Gastrocnemius medialis (tissue), 4 donors: ENCODE measurements around the gene HDHD3. TPM values are rescaled to one million over a fixed set of nuclear protein-coding genes. Genes with fewer than 3 reads are reported as not detected.
A peak's percentile ranks its signal among the peaks of the same experiment; 100 is the strongest.
"Not testable (repeated sequence)": the region's sequence is repeated elsewhere in the genome, so short reads cannot be mapped to it uniquely, and the experiment has no call there.

ENCODE experiments used
- ATAC-seq, 2 donors: fragments of 150-250 bp; one replicate each; pipeline ENCODE4 v1.9.1; 2016
- DNase-seq, 2 donors: peaks; one replicate each; pipeline ENCODE4 v3.0.0-alpha.2; 2019
- H3K27ac ChIP-seq, 4 donors: fragments of 200-600 bp; sonication (generic); 1 replicate in 1 of 4; 2 replicates in 3 of 4; pipeline ENCODE4 v1.5.1; 2016 to 2018; ENCODE audit warnings: mild to moderate bottlenecking in 2 of 4, moderate library complexity in 1 of 4
- H3K27me3 ChIP-seq, 3 donors: fragments of 200-600 bp; sonication (generic) in 2 of 3; 1 replicate in 1 of 3; 2 replicates in 2 of 3; pipeline versions ENCODE4 v1.5.1 to v1.6.0; 2016 to 2019; ENCODE audit warnings: mild to moderate bottlenecking in 1 of 3, moderate library complexity in 1 of 3
- H3K36me3 ChIP-seq, 2 donors: fragments of 200-600 bp; sonication (generic) in 1 of 2; one replicate each; pipeline ENCODE4 v1.5.1; 2017 to 2018
- H3K4me1 ChIP-seq, 2 donors: fragments of 200-600 bp; sonication (generic) in 1 of 2; one replicate each; pipeline ENCODE4 v1.5.1; 2016 to 2017; ENCODE audit warnings: mild to moderate bottlenecking in 2 of 2
- H3K4me3 ChIP-seq, 4 donors: fragments of 200-600 bp; sonication (generic) in 3 of 4; 1 replicate in 1 of 4; 2 replicates in 3 of 4; pipeline ENCODE4 v1.5.1; 2016 to 2019; ENCODE audit warnings: mild to moderate bottlenecking in 2 of 4
- H3K9me3 ChIP-seq, 3 donors: fragments of 200-600 bp; sonication (generic) in 2 of 3; 1 replicate in 1 of 3; 2 replicates in 2 of 3; pipeline ENCODE4 v1.5.1; 2016 to 2019
- CTCF ChIP-seq, 5 experiments: fragments of 450-650 bp in 3 of 5; fragments of 200-600 bp in 2 of 5; sonication (generic) in 2 of 5; IDR thresholded peaks in 4 of 5; conservative IDR thresholded peaks in 1 of 5; 1 replicate in 4 of 5; 2 replicates in 1 of 5; pipeline ENCODE4 v1.5.1; 2016 to 2019; ENCODE audit warnings: antibody characterized with exemption in 5 of 5, mild to moderate bottlenecking in 3 of 5, moderate library complexity in 3 of 5
- POLR2A ChIP-seq, 2 donors: fragments of 450-650 bp; IDR thresholded peaks; one replicate each; pipeline ENCODE4 v1.6.1; 2017; ENCODE audit warnings: antibody characterized with exemption in 2 of 2, mild to moderate bottlenecking in 2 of 2, moderate library complexity in 2 of 2
- in situ Hi-C, 4 donors: fragments of 200-750 bp; cut with MboI; loops; one replicate each; pipeline versions ENCODE4 v1.15.0 to v1.8.0; 2017; ENCODE audit warnings: low sequenced_read_pairs in 4 of 4
- intact Hi-C: fragments of 100-400 bp; cut with DNase I; formaldehyde crosslinking; loops from one replicate; pipeline ENCODE4 v1.15.1; 2023; ENCODE audit warnings: low total_unique reads
- total RNA-seq, 4 donors: library from RNA; depleted of rRNA; stranded (reverse); fragments of >200 nt; gene quantifications; one replicate each; pipeline versions ENCODE4 v1.1.0 to v1.2.3, GENCODE V29; 2016

HDHD3 gene
- total RNA-seq, 4 donors from 2014 or later, result 10.3 to 16.2 (median 14.1) TPM

GRCh38 chr9:113380869-113381378, 4.1 kb upstream of the HDHD3 start:
- Histone ChIP-seq H3K27ac (no peak overlapping the region), H3K36me3 (no peaks in the 10 kb centered on the region), H3K4me1 (peaks cover 3 to 6% of the 10 kb centered on the region in 2 donors), H3K9me3 (no peaks in the 10 kb centered on the region), H3K4me3 (no peak overlapping the region), H3K27me3 (no peaks in the 10 kb centered on the region)
- DNase-seq (no peak), ATAC-seq (no peak)
- in situ Hi-C loops (no loop called here), intact Hi-C loops (no loop called here)
- TF ChIP-seq POLR2A (IDR thresholded peaks at IDR 0.05) (no peak), CTCF (IDR thresholded peaks at IDR 0.05 in 4 of 5, conservative IDR thresholded peaks at IDR 0.05 in 1 of 5) (no peak)

- ATAC-seq, H3K4me3 ChIP-seq, in situ Hi-C loops, H3K36me3 ChIP-seq, H3K9me3 ChIP-seq, H3K27ac ChIP-seq, H3K27me3 ChIP-seq, intact Hi-C loops, DNase-seq: not testable (repeated sequence)
- peaks cover 8 to 10% of the 10 kb centered on the region in 2 donors for H3K4me1 ChIP-seq
These were observed 3.0 kb upstream of the HDHD3 start for GRCh38 chr9:113379829-113380210.

GRCh38 chr9:113379094-113379828, 2.5 kb upstream of the HDHD3 start:
- H3K27ac ChIP-seq, ATAC-seq, intact Hi-C loops, H3K27me3 ChIP-seq, in situ Hi-C loops, DNase-seq, H3K4me3 ChIP-seq, H3K9me3 ChIP-seq, H3K36me3 ChIP-seq: not testable (repeated sequence)
- peaks cover 8 to 10% of the 10 kb centered on the region in 2 donors for H3K4me1 ChIP-seq

GRCh38 chr9:113375057-113376023, 1.4 kb downstream of the HDHD3 start:
- ATAC-seq (no peak), DNase-seq (no peak)
- Histone ChIP-seq H3K4me1 (peaks cover 8 to 10% of the 10 kb centered on the region in 2 donors), H3K27ac (no peak overlapping the region), H3K36me3 (peaks cover 0 to 13% of the 10 kb centered on the region in 2 donors), H3K27me3 (no peaks in the 10 kb centered on the region), H3K9me3 (no peaks in the 10 kb centered on the region), H3K4me3 (peak overlapping the region in 2 of 4 donors; percentile 87 to 95)
- intact Hi-C loops, result loop anchor here (2.0 kb wide), 1 partner anchor 23 kb away; no protein-coding TSS in a partner anchor
- no peak for TF ChIP-seq POLR2A (IDR thresholded peaks at IDR 0.05)
- no peak for TF ChIP-seq CTCF (IDR thresholded peaks at IDR 0.05 in 4 of 5, conservative IDR thresholded peaks at IDR 0.05 in 1 of 5)
- in situ Hi-C loops, result no loop called here

GRCh38 chr9:113373676-113374392, 3.0 kb downstream of the HDHD3 start:
- in situ Hi-C loops, result no loop called here
- peaks cover 0 to 13% of the 10 kb centered on the region in 2 donors for H3K36me3 ChIP-seq
- TF ChIP-seq POLR2A (IDR thresholded peaks at IDR 0.05) (no peak), CTCF (IDR thresholded peaks at IDR 0.05 in 4 of 5, conservative IDR thresholded peaks at IDR 0.05 in 1 of 5) (no peak)
- no peak overlapping the region for H3K27ac ChIP-seq
- H3K4me3 ChIP-seq, result no peak overlapping the region
- H3K4me1 ChIP-seq, result peaks cover 10 to 14% of the 10 kb centered on the region in 2 donors
- DNase-seq, result no peak
- ATAC-seq, result no peak
- intact Hi-C loops, result no loop called here
- H3K27me3 ChIP-seq, result no peaks in the 10 kb centered on the region
- H3K9me3 ChIP-seq, result no peaks in the 10 kb centered on the region
